A673 (cell line): ENCODE data around the gene UST.

Experiments
- EZH2 ChIP-seq: fragments of 200-600 bp; sonication (generic); IDR thresholded peaks from 2 replicates; pipeline ENCODE4 v1.6.1; 2017; ENCODE audit warnings: borderline replicate concordance, low read depth, mild to moderate bottlenecking, mixed read lengths, antibody characterized with exemption, low read length; ENCODE audit not compliant: poor library complexity, severe bottlenecking
- TF ChIP-seq, protein P1 (sequence below): fragments of 300-800, 200-600 bp; sonication (generic); conservative IDR thresholded peaks from 2 replicates; pipeline ENCODE4 v1.5.1; 2017; ENCODE audit warnings: low read depth, mild to moderate bottlenecking, antibody characterized with exemption, low read length, moderate library complexity, mixed read lengths

DNA sequence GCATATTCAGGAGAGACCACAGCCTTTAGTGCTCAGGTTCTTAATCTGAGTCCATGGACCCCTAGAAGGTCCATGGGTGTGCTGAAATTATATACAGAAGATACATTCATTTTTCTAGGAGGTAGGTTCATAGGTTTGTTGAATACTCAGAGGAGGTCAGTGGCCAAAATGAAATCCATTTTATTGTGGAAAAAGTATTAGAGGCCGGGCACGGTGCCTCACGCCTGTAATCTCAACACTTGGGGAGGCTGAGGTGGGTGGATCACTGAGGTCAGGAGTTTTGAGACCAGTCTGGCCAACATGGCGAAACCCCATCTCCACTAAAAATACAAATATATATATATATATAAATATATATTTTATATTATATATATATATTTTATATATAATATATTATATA is 9.0 kb upstream of the UST start:
- TF ChIP-seq, protein P1, sequence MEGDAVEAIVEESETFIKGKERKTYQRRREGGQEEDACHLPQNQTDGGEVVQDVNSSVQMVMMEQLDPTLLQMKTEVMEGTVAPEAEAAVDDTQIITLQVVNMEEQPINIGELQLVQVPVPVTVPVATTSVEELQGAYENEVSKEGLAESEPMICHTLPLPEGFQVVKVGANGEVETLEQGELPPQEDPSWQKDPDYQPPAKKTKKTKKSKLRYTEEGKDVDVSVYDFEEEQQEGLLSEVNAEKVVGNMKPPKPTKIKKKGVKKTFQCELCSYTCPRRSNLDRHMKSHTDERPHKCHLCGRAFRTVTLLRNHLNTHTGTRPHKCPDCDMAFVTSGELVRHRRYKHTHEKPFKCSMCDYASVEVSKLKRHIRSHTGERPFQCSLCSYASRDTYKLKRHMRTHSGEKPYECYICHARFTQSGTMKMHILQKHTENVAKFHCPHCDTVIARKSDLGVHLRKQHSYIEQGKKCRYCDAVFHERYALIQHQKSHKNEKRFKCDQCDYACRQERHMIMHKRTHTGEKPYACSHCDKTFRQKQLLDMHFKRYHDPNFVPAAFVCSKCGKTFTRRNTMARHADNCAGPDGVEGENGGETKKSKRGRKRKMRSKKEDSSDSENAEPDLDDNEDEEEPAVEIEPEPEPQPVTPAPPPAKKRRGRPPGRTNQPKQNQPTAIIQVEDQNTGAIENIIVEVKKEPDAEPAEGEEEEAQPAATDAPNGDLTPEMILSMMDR: no peak
- TF ChIP-seq EZH2: no peak
